Suprapubic skin (tissue), 4 donors: ENCODE results near the gene NR2F2.

Source experiments
- CTCF ChIP-seq, 2 donors: fragments of 200-600 bp in 1 of 2; fragments of 450-650 bp in 1 of 2; sonication (generic) in 1 of 2; IDR thresholded peaks; one replicate each; pipeline ENCODE4 v1.5.1; 2016 to 2019; ENCODE audit warnings: antibody characterized with exemption in 2 of 2, mild to moderate bottlenecking in 1 of 2, moderate library complexity in 1 of 2
- POLR2A ChIP-seq, 2 donors: fragments of 450-650 bp; IDR thresholded peaks; one replicate each; pipeline ENCODE4 v1.6.1; 2017; ENCODE audit warnings: antibody characterized with exemption in 2 of 2, mild to moderate bottlenecking in 2 of 2, moderate library complexity in 2 of 2
- POLR2AphosphoS5 ChIP-seq, 3 donors: sonication (generic); formaldehyde crosslinking; IDR thresholded peaks; one replicate each; pipeline ENCODE4 v1.6.1; 2017; ENCODE audit warnings: antibody characterized with exemption in 3 of 3

- TF ChIP-seq CTCF (IDR thresholded peaks at IDR 0.05) (no peak), POLR2AphosphoS5 (IDR thresholded peaks at IDR 0.05) (no peak), POLR2A (IDR thresholded peaks at IDR 0.05) (no peak)
Measured at GRCh38 chr15:96300836-96301235, 29.7 kb upstream of the NR2F2 start.
